GM12865 (cell line): ENCODE measurements around the gene ZNF844.

Source experiments
- DNase-seq: peaks from one replicate; pipeline ENCODE4 v3.0.0; 2010; ENCODE audit warnings: low read depth
- H3K4me3 ChIP-seq: 2 replicates; pipeline ENCODE4 v1.5.1; 2011; ENCODE audit warnings: mild to moderate bottlenecking, low read depth, low read length, control low read depth
- CTCF ChIP-seq: IDR thresholded peaks from 2 replicates; pipeline ENCODE4 v1.5.1; 2011; ENCODE audit warnings: low read length, control low read depth, low read depth, inconsistent platforms; ENCODE audit not compliant: insufficient read depth; ENCODE audit errors: missing control alignments

The ZNF844 gene

DNA sequence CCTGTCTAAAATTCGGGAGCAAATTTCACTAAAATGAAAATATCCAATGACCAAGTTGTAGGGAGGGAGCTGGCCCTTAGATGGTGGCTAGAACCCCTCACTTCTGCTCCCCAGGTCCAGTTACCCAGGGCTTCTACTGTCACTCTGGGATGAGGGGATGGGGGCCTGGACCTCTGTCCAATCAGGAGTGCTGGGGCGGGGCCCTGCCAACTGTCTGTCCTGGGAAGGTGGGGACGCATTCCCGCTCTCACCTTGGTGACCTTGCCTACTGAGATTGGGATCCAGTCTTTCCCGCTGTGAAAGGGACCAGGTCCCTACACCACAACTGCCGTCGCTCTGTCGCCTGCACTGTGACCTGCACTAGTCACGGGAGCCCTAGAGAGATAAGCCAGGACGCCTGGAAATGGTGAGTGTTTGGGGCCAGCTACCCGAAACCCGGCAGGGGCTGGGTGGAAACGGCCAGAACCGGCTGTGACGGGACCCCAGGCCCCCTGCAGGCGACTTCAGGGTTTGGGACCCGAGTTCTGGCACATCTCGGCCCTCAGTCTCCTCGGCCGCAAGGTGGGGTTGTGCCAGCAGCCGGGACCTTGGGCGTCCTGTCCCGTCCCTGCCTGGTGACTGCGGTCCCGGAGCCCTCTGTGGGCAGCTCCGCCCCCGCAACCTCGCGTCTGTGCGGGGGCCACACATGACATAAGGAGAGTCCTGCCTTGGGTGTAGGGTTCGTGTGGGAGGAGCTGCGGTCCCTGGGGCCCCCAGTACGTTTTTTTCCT is 52.9 kb downstream of the ZNF844 start:
- H3K4me3 ChIP-seq = no peak overlapping the region
- TF ChIP-seq CTCF = no peak
- DNase-seq = no peak

DNA sequence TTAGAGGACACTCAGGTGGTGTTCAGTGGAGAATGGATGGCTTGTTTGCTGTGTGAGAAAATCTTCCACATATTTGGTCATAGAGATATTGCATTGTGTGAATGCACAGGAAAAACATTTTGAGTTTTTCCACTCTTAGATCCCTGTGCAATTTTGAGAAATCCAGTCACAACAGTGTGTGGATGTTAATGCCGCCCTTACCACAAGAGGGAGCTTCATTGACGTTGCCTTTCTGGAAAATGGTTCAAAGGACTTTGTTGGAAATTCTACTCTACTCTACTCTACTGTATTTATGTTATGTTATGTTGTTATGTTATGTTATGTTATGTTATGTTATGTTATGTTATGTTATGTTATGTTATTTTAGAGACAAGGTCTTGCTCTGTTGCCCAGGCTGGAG is 62.2 kb downstream of the ZNF844 start:
- H3K4me3 ChIP-seq = no peak overlapping the region
- DNase-seq = no peak
- TF ChIP-seq CTCF = peak; percentile 28
